BE2C (cell line): ENCODE data around the gene OXCT1.

ENCODE experiments used
- DNase-seq: peaks from one replicate; pipeline ENCODE4 v3.0.0-alpha.2; 2020
- H3K27me3 ChIP-seq: fragments of 250-450 bp; sonication (Bioruptor Pico); 2 replicates; pipeline ENCODE4 v1.5.1; 2020; ENCODE audit warnings: mild to moderate bottlenecking
- H3K36me3 ChIP-seq: fragments of 250-450 bp; sonication (Bioruptor Pico); 2 replicates; pipeline ENCODE4 v1.5.1; 2020; ENCODE audit warnings: mild to moderate bottlenecking
- H3K4me1 ChIP-seq: fragments of 250-450 bp; sonication (Bioruptor Pico); 2 replicates; pipeline ENCODE4 v1.5.1; 2020
- H3K4me3 ChIP-seq: 2 replicates; pipeline ENCODE4 v1.5.1; 2011; ENCODE audit warnings: low read depth, low read length
- H3K9me3 ChIP-seq: fragments of 250-450 bp; sonication (Bioruptor Pico); 2 replicates; pipeline ENCODE4 v1.5.1; 2020
- TF ChIP-seq, protein P1 (sequence below): IDR thresholded peaks from 2 replicates; pipeline ENCODE4 v1.5.1; 2012; ENCODE audit warnings: mild to moderate bottlenecking, low read depth, low read length

OXCT1 gene

DNA sequence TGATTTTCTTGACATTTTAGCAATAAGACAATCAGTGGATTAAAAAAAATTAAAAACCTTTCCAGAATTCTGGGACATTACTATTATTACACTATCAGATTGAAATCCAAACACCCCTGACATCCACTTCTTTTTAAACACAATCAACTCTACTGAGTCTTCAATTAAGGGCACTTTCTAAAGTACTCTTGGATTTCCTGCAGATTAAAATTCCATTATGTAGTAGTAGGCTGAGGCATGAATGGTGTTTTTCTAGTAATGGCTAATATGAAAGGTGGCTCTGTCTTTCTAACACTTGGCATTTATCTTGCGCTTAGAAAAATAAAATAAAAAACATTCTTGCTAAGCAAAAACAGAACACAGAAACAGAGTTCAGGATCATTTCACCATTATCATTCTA is 107.8 kb downstream of the OXCT1 start:
- peaks cover 3% of the 10 kb centered on the region; the same call in 1 of the 2 replicates for H3K36me3 ChIP-seq
- H3K27me3 ChIP-seq: no peaks in the 10 kb centered on the region
- H3K4me1 ChIP-seq: no peaks in the 10 kb centered on the region; the same call in 1 of the 2 replicates
- H3K9me3 ChIP-seq: no peaks in the 10 kb centered on the region
- DNase-seq: no peak
- TF ChIP-seq, protein P1, sequence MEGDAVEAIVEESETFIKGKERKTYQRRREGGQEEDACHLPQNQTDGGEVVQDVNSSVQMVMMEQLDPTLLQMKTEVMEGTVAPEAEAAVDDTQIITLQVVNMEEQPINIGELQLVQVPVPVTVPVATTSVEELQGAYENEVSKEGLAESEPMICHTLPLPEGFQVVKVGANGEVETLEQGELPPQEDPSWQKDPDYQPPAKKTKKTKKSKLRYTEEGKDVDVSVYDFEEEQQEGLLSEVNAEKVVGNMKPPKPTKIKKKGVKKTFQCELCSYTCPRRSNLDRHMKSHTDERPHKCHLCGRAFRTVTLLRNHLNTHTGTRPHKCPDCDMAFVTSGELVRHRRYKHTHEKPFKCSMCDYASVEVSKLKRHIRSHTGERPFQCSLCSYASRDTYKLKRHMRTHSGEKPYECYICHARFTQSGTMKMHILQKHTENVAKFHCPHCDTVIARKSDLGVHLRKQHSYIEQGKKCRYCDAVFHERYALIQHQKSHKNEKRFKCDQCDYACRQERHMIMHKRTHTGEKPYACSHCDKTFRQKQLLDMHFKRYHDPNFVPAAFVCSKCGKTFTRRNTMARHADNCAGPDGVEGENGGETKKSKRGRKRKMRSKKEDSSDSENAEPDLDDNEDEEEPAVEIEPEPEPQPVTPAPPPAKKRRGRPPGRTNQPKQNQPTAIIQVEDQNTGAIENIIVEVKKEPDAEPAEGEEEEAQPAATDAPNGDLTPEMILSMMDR: no peak
- H3K4me3 ChIP-seq: no peak overlapping the region

DNA sequence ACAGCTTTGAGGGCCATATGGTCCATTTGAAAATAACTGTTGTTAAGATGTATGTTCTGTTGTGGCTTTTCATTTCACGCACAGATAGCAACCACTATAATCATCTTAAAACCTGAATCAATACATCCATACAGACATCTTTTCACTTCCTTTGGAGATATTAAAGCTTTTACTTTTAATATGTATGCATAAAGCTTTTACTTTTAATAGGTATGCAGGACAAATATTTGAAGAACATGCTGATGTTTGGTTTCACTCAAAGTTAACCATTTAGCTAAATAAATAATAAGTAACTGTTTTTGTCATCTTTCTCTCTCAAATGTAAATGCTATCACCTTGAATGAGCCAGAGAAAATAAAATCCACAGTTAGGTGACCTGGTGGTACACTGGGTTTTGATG is 108.6 kb downstream of the OXCT1 start:
- TF ChIP-seq, protein P1: no peak
- peaks cover 3% of the 10 kb centered on the region; the same call in 1 of the 2 replicates for H3K36me3 ChIP-seq
- H3K27me3 ChIP-seq: no peaks in the 10 kb centered on the region
- H3K9me3 ChIP-seq: no peaks in the 10 kb centered on the region
- no peaks in the 10 kb centered on the region; the same call in 1 of the 2 replicates for H3K4me1 ChIP-seq
- no peak for DNase-seq
- no peak overlapping the region for H3K4me3 ChIP-seq

DNA sequence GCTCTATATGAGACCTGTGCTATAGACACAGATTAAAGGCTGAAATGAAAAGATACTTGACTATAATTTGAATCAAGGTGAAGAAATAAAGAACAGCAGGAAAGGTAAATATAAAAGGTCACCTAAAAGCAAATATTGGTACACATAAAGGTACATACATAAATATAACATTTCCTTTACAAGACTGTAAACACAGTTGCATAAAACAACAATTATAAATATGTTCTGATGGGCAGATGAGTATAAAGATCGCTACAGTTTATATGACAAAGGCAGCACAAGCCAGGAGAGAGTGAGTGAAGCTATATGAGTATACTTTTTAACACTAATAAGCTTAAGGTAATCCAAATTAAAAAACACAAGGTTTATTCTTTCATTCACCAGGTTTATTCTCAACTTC is 114.5 kb downstream of the OXCT1 start:
- Histone ChIP-seq H3K4me1 (peaks cover 4% of the 10 kb centered on the region; the same call in 1 of the 2 replicates), H3K4me3 (no peak overlapping the region), H3K36me3 (no peaks in the 10 kb centered on the region; the same call in 1 of the 2 replicates), H3K9me3 (no peaks in the 10 kb centered on the region), H3K27me3 (no peaks in the 10 kb centered on the region)
- TF ChIP-seq, protein P1: no peak
- DNase-seq: no peak

DNA sequence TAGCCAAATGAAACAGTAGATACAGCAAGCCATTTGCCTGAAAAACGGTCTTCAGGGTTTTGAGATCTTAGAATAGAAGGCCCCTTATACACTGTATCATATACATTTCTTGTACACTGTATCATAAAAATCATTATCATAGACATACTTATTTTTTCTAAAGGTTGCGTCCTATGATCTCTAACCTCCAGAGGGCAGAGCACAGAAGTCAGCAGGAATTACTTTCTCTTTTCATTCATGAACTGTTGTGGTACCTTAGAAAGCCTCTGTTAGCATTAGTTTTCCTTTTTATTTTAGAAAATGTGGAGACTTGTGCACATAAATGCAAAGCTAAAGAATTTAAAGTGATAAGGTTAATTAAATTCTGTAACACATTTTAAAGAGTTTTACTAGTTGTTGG is 115.4 kb downstream of the OXCT1 start:
- Histone ChIP-seq H3K4me1 (peaks cover 10% of the 10 kb centered on the region), H3K27me3 (no peaks in the 10 kb centered on the region), H3K9me3 (no peaks in the 10 kb centered on the region), H3K4me3 (no peak overlapping the region), H3K36me3 (no peaks in the 10 kb centered on the region)
- TF ChIP-seq, protein P1: peak; percentile 55
- DNase-seq: no peak

DNA sequence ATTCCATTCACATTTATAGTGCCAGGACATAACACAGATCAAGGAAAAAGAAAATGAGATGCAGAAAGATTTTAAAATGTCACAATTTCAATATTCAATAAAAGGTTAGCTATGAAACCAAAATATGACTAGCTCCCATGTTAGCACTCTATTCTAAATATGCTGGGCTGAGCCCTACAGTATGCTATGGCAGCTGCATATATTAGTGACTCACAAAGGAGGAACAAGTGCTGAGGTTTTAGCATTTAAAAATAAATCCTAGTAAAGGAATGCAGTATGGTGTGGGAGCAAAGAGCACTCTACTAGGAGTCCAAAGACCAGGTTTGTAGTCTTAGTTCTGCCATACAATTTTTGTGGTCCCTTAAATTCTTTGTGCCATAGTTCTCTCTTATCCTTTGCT is 118.4 kb downstream of the OXCT1 start:
- TF ChIP-seq, protein P1: no peak
- no peak overlapping the region for H3K4me3 ChIP-seq
- no peak for DNase-seq
- peaks cover 2% of the 10 kb centered on the region; the same call in 1 of the 2 replicates for H3K36me3 ChIP-seq
- H3K4me1 ChIP-seq: peaks cover 27% of the 10 kb centered on the region
- H3K27me3 ChIP-seq: no peaks in the 10 kb centered on the region
- no peaks in the 10 kb centered on the region for H3K9me3 ChIP-seq

DNA sequence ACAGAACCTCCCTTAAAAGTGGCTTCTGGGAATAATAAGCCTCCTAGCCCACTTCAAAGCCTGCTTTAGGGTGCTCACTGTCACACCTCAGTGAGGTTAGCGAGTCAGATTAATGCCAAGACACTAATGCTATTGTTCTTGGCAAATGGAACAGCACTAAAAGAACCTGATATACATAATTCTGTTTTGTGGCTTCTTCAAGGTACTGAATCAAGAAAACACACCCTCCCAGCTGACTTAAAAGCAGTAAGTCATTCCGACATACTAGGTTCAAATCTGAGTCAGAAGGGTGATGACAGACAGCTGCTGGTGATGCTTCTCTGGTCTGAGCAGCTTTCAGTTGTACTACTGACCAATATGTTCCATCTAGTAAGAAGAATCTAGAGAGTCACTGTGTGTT is 121.6 kb downstream of the OXCT1 start:
- H3K9me3 ChIP-seq: no peaks in the 10 kb centered on the region
- H3K36me3 ChIP-seq: peaks cover 2% of the 10 kb centered on the region; the same call in 1 of the 2 replicates
- no peak overlapping the region for H3K4me3 ChIP-seq
- TF ChIP-seq, protein P1: no peak
- H3K4me1 ChIP-seq: peaks cover 27% of the 10 kb centered on the region
- no peak for DNase-seq
- H3K27me3 ChIP-seq: no peaks in the 10 kb centered on the region
